NB4 (cell line): ENCODE data around the gene NECTIN3.
A peak's percentile ranks its signal among the peaks of the same experiment; 100 is the strongest.

Experiments
- DNase-seq: peaks from one replicate; pipeline ENCODE4 v3.0.0; 2010; ENCODE audit warnings: low read depth
- H3K4me3 ChIP-seq: one replicate; pipeline ENCODE4 v1.5.1; 2011; ENCODE audit warnings: mild to moderate bottlenecking, low read depth, low read length, moderate library complexity
- MAX ChIP-seq: IDR thresholded peaks from 2 replicates; pipeline ENCODE4 v1.6.1; 2011; ENCODE audit warnings: low read depth, low read length
- MYC ChIP-seq: IDR thresholded peaks from 2 replicates; pipeline ENCODE4 v1.6.1; 2011; ENCODE audit warnings: low read depth, low read length
- POLR2A ChIP-seq: IDR thresholded peaks from 2 replicates; pipeline ENCODE4 v1.6.1; 2011; ENCODE audit warnings: mild to moderate bottlenecking; ENCODE audit not compliant: insufficient read length; ENCODE audit errors: extremely low read depth
- TF ChIP-seq, protein P1 (sequence below): IDR thresholded peaks from one replicate; pipeline ENCODE4 v1.5.1; 2012; ENCODE audit warnings: low read depth, low read length

Gene NECTIN3

GRCh38 chr3:111073218-111073617 is 1.6 kb downstream of the NECTIN3 start:
- no peak overlapping the region for H3K4me3 ChIP-seq
- TF ChIP-seq, protein P1, sequence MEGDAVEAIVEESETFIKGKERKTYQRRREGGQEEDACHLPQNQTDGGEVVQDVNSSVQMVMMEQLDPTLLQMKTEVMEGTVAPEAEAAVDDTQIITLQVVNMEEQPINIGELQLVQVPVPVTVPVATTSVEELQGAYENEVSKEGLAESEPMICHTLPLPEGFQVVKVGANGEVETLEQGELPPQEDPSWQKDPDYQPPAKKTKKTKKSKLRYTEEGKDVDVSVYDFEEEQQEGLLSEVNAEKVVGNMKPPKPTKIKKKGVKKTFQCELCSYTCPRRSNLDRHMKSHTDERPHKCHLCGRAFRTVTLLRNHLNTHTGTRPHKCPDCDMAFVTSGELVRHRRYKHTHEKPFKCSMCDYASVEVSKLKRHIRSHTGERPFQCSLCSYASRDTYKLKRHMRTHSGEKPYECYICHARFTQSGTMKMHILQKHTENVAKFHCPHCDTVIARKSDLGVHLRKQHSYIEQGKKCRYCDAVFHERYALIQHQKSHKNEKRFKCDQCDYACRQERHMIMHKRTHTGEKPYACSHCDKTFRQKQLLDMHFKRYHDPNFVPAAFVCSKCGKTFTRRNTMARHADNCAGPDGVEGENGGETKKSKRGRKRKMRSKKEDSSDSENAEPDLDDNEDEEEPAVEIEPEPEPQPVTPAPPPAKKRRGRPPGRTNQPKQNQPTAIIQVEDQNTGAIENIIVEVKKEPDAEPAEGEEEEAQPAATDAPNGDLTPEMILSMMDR = no peak
- no peak for TF ChIP-seq MAX
- no peak for TF ChIP-seq MYC
- no peak for TF ChIP-seq POLR2A
- no peak for DNase-seq

DNA sequence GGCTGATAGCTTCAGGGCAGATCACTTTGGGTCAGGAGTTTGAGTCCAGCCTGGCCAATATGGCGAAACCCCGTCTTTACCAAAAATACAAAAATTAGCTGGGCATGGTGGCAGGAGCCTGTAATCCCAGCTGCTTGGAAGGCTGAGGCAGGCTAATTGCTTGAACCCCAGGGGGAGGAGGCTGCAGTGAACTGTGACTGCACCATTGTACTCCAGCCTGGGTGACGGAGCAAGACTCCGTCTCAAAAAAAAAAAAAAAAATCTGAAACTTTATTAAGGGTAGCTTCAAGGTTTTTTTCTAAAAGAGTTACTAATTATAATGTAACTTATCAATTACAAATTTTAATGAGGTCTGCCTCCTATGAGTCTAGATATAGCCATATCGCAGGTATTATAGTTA is 5.1 kb downstream of the NECTIN3 start:
- H3K4me3 ChIP-seq = no peak overlapping the region
- no peak for DNase-seq
- no peak for TF ChIP-seq MAX
- TF ChIP-seq MYC = no peak
- TF ChIP-seq, protein P1 = no peak
- TF ChIP-seq POLR2A = no peak

GRCh38 chr3:111077369-111077768 is 5.8 kb downstream of the NECTIN3 start:
- DNase-seq = no peak
- H3K4me3 ChIP-seq = no peak overlapping the region
- TF ChIP-seq, protein P1 = no peak
- no peak for TF ChIP-seq MYC
- no peak for TF ChIP-seq POLR2A
- no peak for TF ChIP-seq MAX

DNA sequence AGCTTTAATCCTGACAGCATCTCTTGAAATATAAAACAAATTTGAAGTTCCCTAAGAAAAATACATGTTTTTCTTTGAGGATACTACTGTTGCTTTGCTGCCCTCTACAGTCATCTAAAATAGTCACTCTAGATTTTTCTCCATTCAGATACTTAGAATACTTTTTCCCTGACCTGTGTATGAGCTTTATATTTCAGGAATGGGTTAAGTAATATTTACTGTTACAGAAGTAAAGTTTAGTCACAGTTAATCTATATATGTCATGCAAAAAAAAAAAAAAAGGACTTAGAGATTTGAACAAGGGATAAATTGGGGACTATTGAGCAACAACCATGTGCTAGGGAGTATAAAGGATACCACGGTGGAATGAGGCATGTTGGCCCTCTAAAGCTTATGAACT is 8.8 kb downstream of the NECTIN3 start:
- peak; percentile 10 for DNase-seq
- no peak for TF ChIP-seq MAX
- no peak for TF ChIP-seq POLR2A
- TF ChIP-seq MYC = no peak
- TF ChIP-seq, protein P1 = no peak
- H3K4me3 ChIP-seq = no peak overlapping the region

GRCh38 chr3:111081008-111081545 is 9.5 kb downstream of the NECTIN3 start:
- no peak for DNase-seq
- TF ChIP-seq, protein P1 = no peak
- TF ChIP-seq POLR2A (no peak), MYC (no peak), MAX (no peak)
- H3K4me3 ChIP-seq = no peak overlapping the region

- H3K4me3 ChIP-seq = no peak overlapping the region
- DNase-seq = no peak
- no peak for TF ChIP-seq MYC
- TF ChIP-seq, protein P1 = no peak
These were observed 13.3 kb downstream of the NECTIN3 start for GRCh38 chr3:111084911-111085310.
